IPS-18a (cell line): Measurements from ENCODE around the gene NOTUM.

ENCODE experiments used
- H3K27ac ChIP-seq: one replicate; pipeline ENCODE4 v1.5.1; 2013; ENCODE audit warnings: low read length
- H3K27me3 ChIP-seq: one replicate; pipeline ENCODE4 v1.6.1; 2013; ENCODE audit warnings: mild to moderate bottlenecking, low read length; ENCODE audit not compliant: control insufficient read depth, insufficient read depth
- H3K36me3 ChIP-seq: one replicate; pipeline ENCODE4 v1.6.1; 2013; ENCODE audit warnings: low read depth, low read length; ENCODE audit not compliant: control insufficient read depth
- H3K4me1 ChIP-seq: one replicate; pipeline ENCODE4 v1.6.1; 2013; ENCODE audit warnings: low read depth, low read length; ENCODE audit not compliant: control insufficient read depth
- H3K4me3 ChIP-seq: one replicate; pipeline ENCODE4 v1.5.1; 2013; ENCODE audit warnings: low read length
- H3K9ac ChIP-seq: one replicate; pipeline ENCODE4 v1.6.1; 2013; ENCODE audit warnings: mild to moderate bottlenecking, low read length, moderate library complexity
- H3K9me3 ChIP-seq: one replicate; pipeline ENCODE4 v1.6.1; 2013; ENCODE audit warnings: low read depth, low read length; ENCODE audit not compliant: control insufficient read depth

NOTUM gene

GRCh38 chr17:81980707-81981343, 19.8 kb upstream of the NOTUM start:
- Histone ChIP-seq H3K27me3 (peaks cover 13% of the 10 kb centered on the region), H3K4me3 (no peak overlapping the region), H3K4me1 (peaks cover 4% of the 10 kb centered on the region), H3K27ac (no peak overlapping the region), H3K9me3 (no peaks in the 10 kb centered on the region), H3K9ac (no peak overlapping the region), H3K36me3 (peaks cover 22% of the 10 kb centered on the region)

GRCh38 chr17:81980122-81980521, 19.1 kb upstream of the NOTUM start:
- no peak overlapping the region for H3K9ac ChIP-seq
- H3K36me3 ChIP-seq = peaks cover 15% of the 10 kb centered on the region
- peaks cover 19% of the 10 kb centered on the region for H3K27me3 ChIP-seq
- peaks cover 4% of the 10 kb centered on the region for H3K4me1 ChIP-seq
- H3K4me3 ChIP-seq = no peak overlapping the region
- H3K27ac ChIP-seq = no peak overlapping the region
- H3K9me3 ChIP-seq = no peaks in the 10 kb centered on the region

GRCh38 chr17:81978524-81979298, 17.7 kb upstream of the NOTUM start:
- Histone ChIP-seq H3K9ac (peak overlapping the region; percentile 83), H3K9me3 (no peaks in the 10 kb centered on the region), H3K4me1 (peaks cover 4% of the 10 kb centered on the region), H3K27ac (no peak overlapping the region), H3K27me3 (peaks cover 21% of the 10 kb centered on the region), H3K36me3 (peaks cover 10% of the 10 kb centered on the region), H3K4me3 (peak overlapping the region; percentile 84)

- H3K4me1 ChIP-seq = peaks cover 4% of the 10 kb centered on the region
Observed at GRCh38 chr17:81977211-81977808, 16.3 kb upstream of the NOTUM start, which contains the start of gene ASPSCR1. TSS of gene ASPSCR1 (plus strand) at chr17:81977629. CDS start at chr17:81977647, 18 bp downstream.

GRCh38 chr17:81976332-81977210, 15.6 kb upstream of the NOTUM start:
- Histone ChIP-seq H3K9ac (peak overlapping the region; percentile 83), H3K9me3 (no peaks in the 10 kb centered on the region), H3K27ac (no peak overlapping the region), H3K4me1 (peaks cover 4% of the 10 kb centered on the region), H3K27me3 (peaks cover 22% of the 10 kb centered on the region), H3K36me3 (peaks cover 10% of the 10 kb centered on the region), H3K4me3 (peak overlapping the region; percentile 84)

More at GRCh38 chr17:81977211-81977808, 16.3 kb upstream of the NOTUM start, which contains the start of gene ASPSCR1:
- Histone ChIP-seq H3K27ac (no peak within 1 kb of the TSS), H3K9ac (peak within 1 kb of the TSS; percentile 83), H3K4me3 (peak within 1 kb of the TSS; percentile 84), H3K9me3 (no peaks in the 10 kb centered on the region), H3K27me3 (peaks cover 21% of the 10 kb centered on the region), H3K36me3 (peaks cover 10% of the 10 kb centered on the region)

- H3K27ac ChIP-seq = no peak overlapping the region
- no peaks in the 10 kb centered on the region for H3K36me3 ChIP-seq
- H3K9me3 ChIP-seq = no peaks in the 10 kb centered on the region
- peaks cover 4% of the 10 kb centered on the region for H3K4me1 ChIP-seq
- peaks cover 37% of the 10 kb centered on the region for H3K27me3 ChIP-seq
- no peak overlapping the region for H3K4me3 ChIP-seq
- no peak overlapping the region for H3K9ac ChIP-seq
Observed at GRCh38 chr17:81973432-81973831, 12.4 kb upstream of the NOTUM start.

- Histone ChIP-seq H3K27me3 (peaks cover 54% of the 10 kb centered on the region), H3K36me3 (no peaks in the 10 kb centered on the region), H3K27ac (no peak overlapping the region), H3K4me1 (peaks cover 10% of the 10 kb centered on the region), H3K9me3 (no peaks in the 10 kb centered on the region), H3K4me3 (no peak overlapping the region), H3K9ac (no peak overlapping the region)
Observed at GRCh38 chr17:81968850-81969812, 8.1 kb upstream of the NOTUM start.

GRCh38 chr17:81968396-81968745, 7.4 kb upstream of the NOTUM start:
- H3K9me3 ChIP-seq = no peaks in the 10 kb centered on the region
- H3K27me3 ChIP-seq = peaks cover 61% of the 10 kb centered on the region
- peaks cover 10% of the 10 kb centered on the region for H3K4me1 ChIP-seq
- no peak overlapping the region for H3K27ac ChIP-seq
- no peak overlapping the region for H3K4me3 ChIP-seq
- no peaks in the 10 kb centered on the region for H3K36me3 ChIP-seq
- no peak overlapping the region for H3K9ac ChIP-seq

- no peaks in the 10 kb centered on the region for H3K36me3 ChIP-seq
- no peak overlapping the region for H3K9ac ChIP-seq
- peak overlapping the region; percentile 10 for H3K4me3 ChIP-seq
- H3K27me3 ChIP-seq = peaks cover 67% of the 10 kb centered on the region
- peaks cover 10% of the 10 kb centered on the region for H3K4me1 ChIP-seq
- H3K27ac ChIP-seq = no peak overlapping the region
- H3K9me3 ChIP-seq = no peaks in the 10 kb centered on the region
Observed at GRCh38 chr17:81967533-81968395, 6.8 kb upstream of the NOTUM start.

GRCh38 chr17:81967244-81967532, 6.2 kb upstream of the NOTUM start:
- Histone ChIP-seq H3K27ac (no peak overlapping the region), H3K4me1 (peaks cover 10% of the 10 kb centered on the region), H3K9me3 (no peaks in the 10 kb centered on the region), H3K36me3 (no peaks in the 10 kb centered on the region), H3K9ac (no peak overlapping the region), H3K4me3 (peak overlapping the region; percentile 10), H3K27me3 (peaks cover 73% of the 10 kb centered on the region)
